Measurements from ENCODE around the gene NRXN3. TPM values are rescaled to one million over a fixed set of nuclear protein-coding genes. Genes with fewer than 3 reads are reported as not detected.
A peak's percentile ranks its signal among the peaks of the same experiment; 100 is the strongest.

The NRXN3 gene
- total RNA-seq, 1 donor from 2014 or later, result 18.0 TPM

GRCh38 chr14:79571366-79571765 is 1401.2 kb downstream of the NRXN3 start:
- no peak overlapping the region for H2AFZ ChIP-seq (ENCODE audit: low read depth, low read length)
- no peaks in the 10 kb centered on the region for H4K20me1 ChIP-seq (ENCODE audit: insufficient read depth, low read length)
- peak overlapping the region; percentile 50 for H3K27ac Mint-ChIP-seq (ENCODE audit: unreplicated experiment)
- no peaks in the 10 kb centered on the region for H3K27me3 Mint-ChIP-seq (ENCODE audit: low read depth, unreplicated experiment)
- no peaks in the 10 kb centered on the region for H3K36me3 ChIP-seq (ENCODE audit: insufficient read depth, low read length)
- no peak for TF ChIP-seq CTCF (IDR thresholded peaks at IDR 0.05; ENCODE audit: insufficient read depth, low read depth, low read length)
- no peak for TF ChIP-seq EZH2 (IDR thresholded peaks at IDR 0.05; ENCODE audit: insufficient read depth, low read length)
- no peaks in the 10 kb centered on the region for H3K27me3 ChIP-seq (ENCODE audit: insufficient read depth, low read length)
- H3K4me1 ChIP-seq (ENCODE audit: insufficient read depth, low read length), result peaks cover 3% of the 10 kb centered on the region
- no peak overlapping the region for H3K9ac ChIP-seq (ENCODE audit: low read length)
- H3K4me3 ChIP-seq (ENCODE audit: insufficient read depth, low read depth, low read length), result no peak overlapping the region
- DNase-seq (ENCODE audit: low read depth) (no peak), FAIRE-seq (no peak)
- no peak overlapping the region for H3K4me2 ChIP-seq (ENCODE audit: low read length)
- H3K4me3 Mint-ChIP-seq (ENCODE audit: unreplicated experiment), result no peak overlapping the region
- H3K36me3 Mint-ChIP-seq (ENCODE audit: low read depth, unreplicated experiment), result no peaks in the 10 kb centered on the region
- no peaks in the 10 kb centered on the region for H3K9me3 Mint-ChIP-seq (ENCODE audit: unreplicated experiment)
- H3K4me1 Mint-ChIP-seq (ENCODE audit: low read depth, unreplicated experiment), result peaks cover 26% of the 10 kb centered on the region
- no peak overlapping the region for H3K27ac ChIP-seq (ENCODE audit: low read depth, low read length)
- H3K79me2 ChIP-seq (ENCODE audit: insufficient read depth, low read length), result no peaks in the 10 kb centered on the region
- no peaks in the 10 kb centered on the region for H3K9me3 ChIP-seq (ENCODE audit: insufficient read depth, low read depth, low read length)

- no peaks in the 10 kb centered on the region for H3K9me3 Mint-ChIP-seq (ENCODE audit: unreplicated experiment)
- DNase-seq (ENCODE audit: low read depth), result peak; percentile 93
Observed at GRCh38 chr14:79573486-79573885, 1403.3 kb downstream of the NRXN3 start.

More at GRCh38 chr14:79573486-79573885, 1403.3 kb downstream of the NRXN3 start:
- Histone ChIP-seq H4K20me1 (ENCODE audit: insufficient read depth, low read length) (no peaks in the 10 kb centered on the region), H3K9me3 (ENCODE audit: insufficient read depth, low read depth, low read length) (no peaks in the 10 kb centered on the region), H3K27me3 (ENCODE audit: insufficient read depth, low read length) (no peaks in the 10 kb centered on the region), H3K4me3 (ENCODE audit: insufficient read depth, low read depth, low read length) (no peak overlapping the region), H2AFZ (ENCODE audit: low read depth, low read length) (no peak overlapping the region), H3K27ac (ENCODE audit: low read depth, low read length) (no peak overlapping the region), H3K4me2 (ENCODE audit: low read length) (no peak overlapping the region), H3K79me2 (ENCODE audit: insufficient read depth, low read length) (no peaks in the 10 kb centered on the region), H3K36me3 (ENCODE audit: insufficient read depth, low read length) (no peaks in the 10 kb centered on the region), H3K4me1 (ENCODE audit: insufficient read depth, low read length) (peaks cover 16% of the 10 kb centered on the region), H3K9ac (ENCODE audit: low read length) (no peak overlapping the region)
- H3K36me3 Mint-ChIP-seq (ENCODE audit: low read depth, unreplicated experiment), result no peaks in the 10 kb centered on the region
- no peak overlapping the region for H3K4me3 Mint-ChIP-seq (ENCODE audit: unreplicated experiment)
- no peak overlapping the region for H3K27ac Mint-ChIP-seq (ENCODE audit: unreplicated experiment)
- peaks cover 33% of the 10 kb centered on the region for H3K4me1 Mint-ChIP-seq (ENCODE audit: low read depth, unreplicated experiment)
- H3K27me3 Mint-ChIP-seq (ENCODE audit: low read depth, unreplicated experiment), result no peaks in the 10 kb centered on the region
- no peak for TF ChIP-seq CTCF (IDR thresholded peaks at IDR 0.05; ENCODE audit: insufficient read depth, low read depth, low read length)
- no peak for TF ChIP-seq EZH2 (IDR thresholded peaks at IDR 0.05; ENCODE audit: insufficient read depth, low read length)
- FAIRE-seq, result no peak

All from astrocyte (in vitro differentiated cells and primary cell).